Small intestine (tissue), 7 donors: ENCODE results near the gene RNF145. TPM values are rescaled to one million over a fixed set of nuclear protein-coding genes. Genes with fewer than 3 reads are reported as not detected.

Source experiments
- DNase-seq, 2 donors: peaks; one replicate each; pipeline versions ENCODE4 v3.0.0 to v3.0.0-alpha.2; 2013
- FAIRE-seq: peaks from 2 replicates; lab custom pipeline; 2012; peaks lifted over from hg19 to GRCh38; lab: Jason Lieb, UNC
- H3K27ac ChIP-seq, 3 donors: one replicate each; pipeline ENCODE4 v1.5.1; 2013; ENCODE audit warnings: low read length in 2 of 3, mild to moderate bottlenecking in 2 of 3, control low read depth in 1 of 3, inconsistent platforms in 1 of 3, low read depth in 1 of 3, moderate library complexity in 1 of 3
- H3K27me3 ChIP-seq, 3 donors: one replicate each; pipeline ENCODE4 v1.6.1; 2013; ENCODE audit warnings: low read length in 3 of 3, inconsistent platforms in 1 of 3; ENCODE audit not compliant: control insufficient read depth in 3 of 3, insufficient read depth in 3 of 3
- H3K36me3 ChIP-seq, 3 donors: one replicate each; pipeline ENCODE4 v1.6.1; 2013; ENCODE audit warnings: low read length in 3 of 3, inconsistent platforms in 1 of 3, low read depth in 1 of 3, mild to moderate bottlenecking in 1 of 3, moderate library complexity in 1 of 3; ENCODE audit not compliant: control insufficient read depth in 3 of 3, insufficient read depth in 2 of 3
- H3K4me1 ChIP-seq, 3 donors: one replicate each; pipeline ENCODE4 v1.6.1; 2013; ENCODE audit warnings: low read length in 2 of 3, inconsistent platforms in 1 of 3, low read depth in 1 of 3, mild to moderate bottlenecking in 1 of 3, moderate library complexity in 1 of 3; ENCODE audit not compliant: control insufficient read depth in 3 of 3, insufficient read depth in 2 of 3
- H3K4me3 ChIP-seq, 3 donors: one replicate each; pipeline ENCODE4 v1.5.1; 2013; ENCODE audit warnings: low read length in 3 of 3, control low read depth in 1 of 3, inconsistent platforms in 1 of 3, low read depth in 1 of 3, mild to moderate bottlenecking in 1 of 3, moderate library complexity in 1 of 3
- H3K9me3 ChIP-seq, 2 donors: one replicate each; pipeline ENCODE4 v1.6.1; 2013; ENCODE audit warnings: low read depth in 1 of 2, low read length in 1 of 2; ENCODE audit not compliant: control insufficient read depth in 2 of 2, insufficient read depth in 1 of 2
- WGBS, 3 donors: extraction: QIAGEN DNeasy Blood & Tissue Kit; methylation state at CpG; one replicate each; pipeline ENCODE4 v1.1.7; 2013; 5-methylcytosine and 5-hydroxymethylcytosine counted together
- polyA plus RNA-seq, 4 donors: library from polyadenylated mRNA; stranded (reverse) in 3 of 4; unstranded in 1 of 4; fragments of 200-250 nt in 3 of 4; fragments of 120-200 nt in 1 of 4; gene quantifications; one replicate each; pipeline versions ENCODE4 v1.2.1 to v1.2.3, GENCODE V29; 2013
- donor health status: healthy with polysubstance abuse.
- donor health status: control.
- donor health status: control.
- donor health status: Bipolar disorder and iron deficiency.
- donor health status: healthy.

Gene RNF145
- polyA plus RNA-seq, 4 donors = 6.5 to 47.3 (median 23.1) TPM

DNA sequence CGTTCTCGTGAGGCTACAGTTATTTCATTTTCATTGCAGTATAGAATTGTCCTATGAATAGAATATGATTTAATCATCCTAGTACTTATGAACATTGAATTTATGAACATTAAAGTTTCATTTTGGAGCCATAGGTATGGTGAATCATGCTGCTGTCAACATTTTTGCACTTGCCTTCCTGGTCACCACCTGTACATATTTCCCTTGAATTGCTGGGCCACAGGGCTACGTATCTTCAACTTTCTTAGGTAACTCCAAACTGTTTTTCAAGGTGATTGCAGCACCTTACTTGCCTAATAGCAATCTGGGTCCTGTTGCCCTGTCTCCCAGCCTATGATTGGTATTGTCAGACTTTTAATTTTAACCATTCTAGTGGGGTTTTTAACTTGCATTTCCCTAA lies 6.5 kb upstream of the RNF145 start:
- 90 to 92% (median 92%) methylated on average over 3 of the region's 3 CpGs for WGBS, 3 donors
- Histone ChIP-seq H3K4me3 (no peak overlapping the region), H3K4me1 (peaks cover 0 to 14% (median 0%) of the 10 kb centered on the region in 3 donors), H3K27ac (no peak overlapping the region), H3K9me3 (no peaks in the 10 kb centered on the region), H3K36me3 (no peaks in the 10 kb centered on the region), H3K27me3 (no peaks in the 10 kb centered on the region)
- DNase-seq (no peak), FAIRE-seq (no peak)

DNA sequence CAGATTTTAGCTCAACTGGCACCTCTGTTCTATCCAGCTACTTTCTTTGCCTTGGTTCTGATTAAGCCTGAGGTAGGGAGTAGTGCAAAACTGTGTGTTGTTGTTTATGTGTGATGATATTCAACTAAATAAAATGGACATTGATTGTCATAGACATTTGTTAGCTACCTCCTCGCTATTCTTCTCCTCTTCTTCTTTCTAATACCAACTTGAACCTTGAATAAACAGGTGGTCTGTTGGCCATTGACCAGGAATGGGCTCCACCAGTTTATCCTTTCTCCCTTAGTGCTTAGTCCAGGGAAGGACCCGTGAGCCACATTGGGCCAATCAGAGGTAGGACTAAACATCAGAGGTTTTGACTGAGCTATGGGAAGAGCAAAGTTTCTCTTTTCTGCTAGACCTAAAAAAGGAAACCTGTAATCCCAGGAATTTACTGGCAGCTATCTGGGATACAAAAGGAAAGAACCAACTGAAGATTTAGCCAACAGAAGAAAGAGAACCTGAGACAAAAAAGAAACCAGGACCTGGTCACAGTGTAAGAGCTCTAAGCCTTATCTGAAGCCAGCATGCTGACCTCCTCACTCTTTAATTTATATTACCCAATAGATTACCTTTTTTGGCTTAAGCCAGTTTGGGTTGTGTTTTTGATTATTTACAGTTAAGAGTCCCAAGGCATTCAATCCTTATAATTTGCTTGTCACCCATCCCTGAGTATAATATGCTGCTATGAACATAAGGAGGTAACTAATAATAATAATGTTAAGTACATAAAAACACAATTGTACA lies 5.3 kb upstream of the RNF145 start:
- Histone ChIP-seq H3K4me3 (no peak overlapping the region), H3K27ac (no peak overlapping the region), H3K4me1 (peaks cover 0 to 24% (median 3%) of the 10 kb centered on the region in 3 donors), H3K9me3 (no peaks in the 10 kb centered on the region), H3K36me3 (no peaks in the 10 kb centered on the region), H3K27me3 (no peaks in the 10 kb centered on the region)
- 79 to 85% (median 84%) methylated on average over 2 of the region's 2 CpGs for WGBS, 3 donors
- DNase-seq (no peak), FAIRE-seq (no peak)

DNA sequence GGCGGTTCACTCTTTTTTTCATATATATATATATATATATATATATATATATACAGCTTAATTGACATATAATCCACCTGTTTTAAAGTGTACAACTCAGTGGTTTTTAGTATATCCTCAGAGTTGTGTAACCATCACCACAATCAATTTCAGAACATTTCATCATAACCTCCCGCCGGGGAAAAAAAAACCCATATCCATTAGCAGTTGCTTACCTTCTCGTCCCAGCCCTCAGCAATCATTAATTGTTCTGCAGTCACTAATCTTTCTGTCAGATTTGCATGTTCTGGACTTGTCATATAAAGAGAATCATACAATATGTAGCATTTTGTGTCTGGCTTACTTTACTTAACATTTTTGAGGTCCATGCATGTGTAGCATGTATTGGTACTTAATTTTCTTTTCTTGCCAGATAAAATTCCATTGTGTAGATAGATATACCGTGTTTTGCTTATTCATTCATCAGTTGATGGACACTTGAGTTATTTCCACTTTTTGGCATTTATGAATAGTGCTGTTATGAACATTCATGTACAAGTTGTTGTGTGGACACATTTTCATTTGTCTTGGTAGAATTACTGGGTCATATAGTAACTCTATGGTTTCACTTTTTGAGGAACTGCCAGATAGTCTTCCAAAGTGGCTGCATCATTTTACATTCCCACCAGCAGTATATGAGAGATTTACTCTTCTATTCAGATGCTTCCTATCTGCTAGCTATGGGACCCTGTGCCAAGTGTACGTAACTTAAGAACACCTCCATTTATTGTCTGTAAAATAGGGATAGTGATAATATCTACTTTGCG lies 3.5 kb upstream of the RNF145 start:
- DNase-seq = no peak
- WGBS, 3 donors = 72 to 88% (median 86%) methylated on average over 7 of the region's 7 CpGs
- no peak for FAIRE-seq
- no peaks in the 10 kb centered on the region for H3K27me3 ChIP-seq
- H3K9me3 ChIP-seq = no peaks in the 10 kb centered on the region
- H3K27ac ChIP-seq = no peak overlapping the region
- no peak overlapping the region for H3K4me3 ChIP-seq
- peaks cover 0 to 23% (median 3%) of the 10 kb centered on the region in 3 donors for H3K4me1 ChIP-seq
- H3K36me3 ChIP-seq = no peaks in the 10 kb centered on the region

- no peaks in the 10 kb centered on the region for H3K27me3 ChIP-seq
- FAIRE-seq = no peak
- H3K9me3 ChIP-seq = no peaks in the 10 kb centered on the region
- peak overlapping the region in 2 of 3 donors; percentile 54 to 78 for H3K27ac ChIP-seq
- WGBS, 3 donors = 14 to 28% (median 21%) methylated on average over 4 of the region's 4 CpGs
- no peaks in the 10 kb centered on the region for H3K36me3 ChIP-seq
- H3K4me3 ChIP-seq = no peak overlapping the region
- DNase-seq = peak; percentile 22 to 63
- peaks cover 0 to 23% (median 3%) of the 10 kb centered on the region in 3 donors for H3K4me1 ChIP-seq
Observed at GRCh38 chr5:159211729-159212174, 2.4 kb upstream of the RNF145 start.

DNA sequence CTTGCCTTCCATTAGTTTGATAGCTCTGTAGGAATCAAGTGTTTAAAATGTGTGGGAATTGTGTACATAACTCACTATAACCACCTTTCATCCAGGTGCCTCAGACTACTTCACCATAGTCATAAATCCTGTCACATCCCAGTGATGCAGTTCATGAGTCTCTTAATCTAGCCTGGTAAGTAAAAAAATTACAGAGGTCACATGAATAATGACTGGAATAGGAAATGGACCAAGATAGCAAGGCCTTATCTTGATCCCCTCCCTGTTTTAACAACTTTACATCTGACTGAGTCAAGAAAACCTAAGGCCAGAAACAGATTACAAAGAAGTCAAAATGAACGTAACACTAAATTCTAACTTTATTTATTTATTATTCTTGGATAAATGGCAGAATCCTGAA lies 1.5 kb upstream of the RNF145 start:
- Histone ChIP-seq H3K36me3 (no peaks in the 10 kb centered on the region), H3K27ac (peak overlapping the region in 2 of 3 donors; percentile 13 to 78), H3K4me3 (no peak overlapping the region), H3K27me3 (no peaks in the 10 kb centered on the region), H3K9me3 (no peaks in the 10 kb centered on the region), H3K4me1 (peaks cover 0 to 27% (median 3%) of the 10 kb centered on the region in 3 donors)
- 17 to 68% (median 54%) methylated on average over 1 of the region's 1 CpG for WGBS, 3 donors
- FAIRE-seq (no peak), DNase-seq (peak; percentile 84 to 85)

GRCh38 chr5:159210210-159210661 lies 883 bp upstream of the RNF145 start:
- H3K4me1 ChIP-seq = peaks cover 0 to 27% (median 3%) of the 10 kb centered on the region in 3 donors
- no peaks in the 10 kb centered on the region for H3K9me3 ChIP-seq
- peak overlapping the region in 2 of 3 donors; percentile 70 to 78 for H3K27ac ChIP-seq
- no peaks in the 10 kb centered on the region for H3K27me3 ChIP-seq
- H3K36me3 ChIP-seq = no peaks in the 10 kb centered on the region
- DNase-seq (peak; percentile 40 to 81), FAIRE-seq (no peak)
- WGBS, 3 donors = 5 to 46% (median 22%) methylated on average over 4 of the region's 4 CpGs
- peak overlapping the region in 1 of 3 donors; percentile 1 for H3K4me3 ChIP-seq

DNA sequence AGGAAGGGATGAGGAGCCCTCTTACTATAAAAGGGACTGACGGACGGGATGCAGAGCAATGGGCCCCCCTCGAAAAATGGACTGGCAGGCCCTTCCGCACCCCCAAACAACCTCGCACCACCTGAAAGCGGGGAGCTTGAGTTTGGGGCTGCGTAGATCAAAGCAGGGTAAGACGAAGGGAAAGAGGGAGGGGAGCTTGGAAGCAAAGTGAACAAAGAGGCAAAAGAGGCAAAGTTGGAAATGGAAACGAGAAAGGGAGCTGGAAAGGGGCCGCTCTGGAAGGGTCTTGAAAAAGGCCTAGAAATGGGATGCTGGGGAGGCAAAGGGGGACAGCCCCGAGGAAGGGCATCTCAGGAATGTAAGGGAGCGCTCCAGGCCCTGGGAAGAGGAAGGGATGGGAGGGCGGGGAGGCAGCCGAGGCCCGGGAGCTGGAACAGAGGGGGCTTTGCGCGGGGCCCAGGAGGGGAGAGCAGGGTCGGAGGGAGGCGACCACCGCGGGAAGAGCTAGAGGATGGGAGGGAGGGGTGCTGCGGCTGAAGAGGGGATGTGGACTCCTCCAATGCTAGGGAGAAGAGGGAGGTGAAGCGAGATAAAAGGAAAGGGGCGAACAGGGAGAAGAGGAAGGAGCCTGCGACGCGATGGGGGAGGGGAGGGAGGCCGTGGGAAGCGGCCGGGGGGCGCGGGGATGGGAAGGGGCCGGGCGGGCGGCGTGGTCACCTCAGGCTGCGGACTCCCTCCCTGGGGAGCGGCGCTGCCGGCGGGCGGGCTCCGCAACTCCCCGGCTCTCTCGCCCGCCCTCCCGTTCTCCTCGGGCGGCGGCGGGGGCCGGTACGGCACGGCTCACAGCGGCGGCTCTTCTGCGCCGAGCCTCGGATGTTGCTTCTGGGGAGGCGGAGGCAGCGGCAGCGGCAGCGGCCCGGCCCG lies 577 bp downstream of the RNF145 start:
- DNase-seq = peak; percentile 17 to 63
- peak overlapping the region; percentile 73 to 96 (median 93) for H3K4me3 ChIP-seq
- H3K4me1 ChIP-seq = peaks cover 3 to 27% (median 4%) of the 10 kb centered on the region in 3 donors
- no peaks in the 10 kb centered on the region for H3K36me3 ChIP-seq
- no peaks in the 10 kb centered on the region for H3K27me3 ChIP-seq
- WGBS, 3 donors = 0 to 1% (median 1%) methylated on average over 34 to 65 of the region's 65 CpGs
- H3K27ac ChIP-seq = peak overlapping the region; percentile 76 to 97 (median 91)
- no peaks in the 10 kb centered on the region for H3K9me3 ChIP-seq
- no peak for FAIRE-seq
